Stimulated activated CD4-positive, alpha-beta T cell treated with anti-CD3 and anti-CD28 coated beads, Interleukin-4, amount 100 ng/mL, for 4 hours (primary cell): ENCODE data around the gene SLC6A20.
"Not testable (repeated sequence)": the region's sequence is repeated elsewhere in the genome, so short reads cannot be mapped to it uniquely, and the experiment has no call there.

ENCODE experiments used
- DNase-seq, 2 experiments: peaks; one replicate each; pipeline ENCODE4 v3.0.0-alpha.2; 2020

SLC6A20 gene

DNA sequence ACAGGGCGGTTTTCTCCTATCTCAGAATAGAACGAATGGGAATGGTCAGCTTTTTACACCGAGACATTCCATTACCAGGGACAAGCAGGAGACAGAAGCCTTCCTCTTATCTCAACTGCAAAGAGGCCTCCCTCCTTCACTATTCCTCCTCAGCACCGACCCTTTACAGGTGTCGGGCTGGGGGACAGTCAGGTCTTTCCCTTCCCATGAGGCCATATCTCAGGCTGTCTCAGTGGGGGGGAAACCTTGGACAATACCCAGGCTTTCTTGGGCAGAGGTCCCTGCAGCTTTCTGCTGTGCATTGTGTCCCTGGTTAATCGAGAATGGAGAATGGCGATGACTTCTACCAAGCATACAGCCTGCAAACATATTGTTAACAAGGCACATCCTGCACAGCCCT, 39.2 kb downstream of the SLC6A20 start:
- not testable (repeated sequence) for DNase-seq

DNA sequence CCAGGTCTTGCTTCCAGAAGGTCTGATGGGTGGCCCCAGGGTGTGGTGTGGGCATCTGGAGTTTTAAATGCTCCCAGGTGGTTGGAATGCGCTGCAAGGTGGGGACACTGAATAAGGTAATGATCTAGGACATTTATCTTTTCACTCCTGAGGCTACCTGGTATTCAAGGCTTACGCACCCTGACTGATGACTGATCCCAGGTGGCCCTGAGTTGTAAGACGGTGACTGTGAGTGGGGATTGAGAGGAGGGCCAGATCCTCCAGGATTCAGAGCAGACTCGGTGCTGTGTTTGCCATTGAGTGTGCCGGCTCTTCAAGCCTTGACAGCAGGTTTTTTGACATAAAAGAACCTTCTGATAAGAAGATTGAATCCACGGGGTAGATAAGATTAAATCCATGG, 40.3 kb downstream of the SLC6A20 start:
- DNase-seq: no peak

DNA sequence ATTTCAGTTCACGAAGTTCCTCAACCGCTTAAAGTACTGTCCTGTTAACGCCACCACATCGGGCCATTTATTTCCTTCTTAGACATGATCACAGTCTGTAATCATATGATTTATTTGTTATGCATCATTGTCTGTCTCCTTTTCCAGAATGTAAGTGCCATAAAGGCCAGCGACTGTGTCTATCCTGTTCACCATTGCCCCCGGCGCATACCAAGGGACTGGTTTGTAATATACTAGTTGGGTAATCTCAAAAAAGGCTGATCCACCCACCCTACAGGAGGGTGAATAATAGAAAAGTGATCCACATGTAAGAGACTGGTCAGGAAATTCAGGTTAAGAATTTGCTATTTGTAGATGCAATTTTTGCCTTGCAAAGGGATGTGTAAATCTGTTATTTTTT, 41.9 kb downstream of the SLC6A20 start:
- no peak for DNase-seq

DNA sequence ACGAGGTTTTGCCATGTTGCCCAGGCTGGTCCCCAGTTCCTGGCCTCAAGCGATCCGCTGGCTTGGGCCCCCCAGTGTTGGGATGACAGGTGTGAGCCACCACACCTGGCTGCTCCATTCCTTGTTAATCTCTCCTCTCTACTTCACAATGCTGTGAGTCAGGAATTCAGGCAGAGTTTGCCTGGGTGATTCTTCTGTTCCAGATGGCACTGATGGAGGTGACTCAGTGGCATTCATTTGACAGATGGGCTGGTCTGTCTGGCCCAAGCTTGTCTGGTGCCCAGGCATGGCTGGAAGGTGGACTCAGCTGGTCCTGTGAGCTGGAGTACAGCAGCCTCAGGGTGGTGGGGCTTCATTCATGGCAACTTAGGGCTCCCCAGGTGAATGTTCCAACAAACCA, 43.2 kb downstream of the SLC6A20 start:
- DNase-seq: no peak

DNA sequence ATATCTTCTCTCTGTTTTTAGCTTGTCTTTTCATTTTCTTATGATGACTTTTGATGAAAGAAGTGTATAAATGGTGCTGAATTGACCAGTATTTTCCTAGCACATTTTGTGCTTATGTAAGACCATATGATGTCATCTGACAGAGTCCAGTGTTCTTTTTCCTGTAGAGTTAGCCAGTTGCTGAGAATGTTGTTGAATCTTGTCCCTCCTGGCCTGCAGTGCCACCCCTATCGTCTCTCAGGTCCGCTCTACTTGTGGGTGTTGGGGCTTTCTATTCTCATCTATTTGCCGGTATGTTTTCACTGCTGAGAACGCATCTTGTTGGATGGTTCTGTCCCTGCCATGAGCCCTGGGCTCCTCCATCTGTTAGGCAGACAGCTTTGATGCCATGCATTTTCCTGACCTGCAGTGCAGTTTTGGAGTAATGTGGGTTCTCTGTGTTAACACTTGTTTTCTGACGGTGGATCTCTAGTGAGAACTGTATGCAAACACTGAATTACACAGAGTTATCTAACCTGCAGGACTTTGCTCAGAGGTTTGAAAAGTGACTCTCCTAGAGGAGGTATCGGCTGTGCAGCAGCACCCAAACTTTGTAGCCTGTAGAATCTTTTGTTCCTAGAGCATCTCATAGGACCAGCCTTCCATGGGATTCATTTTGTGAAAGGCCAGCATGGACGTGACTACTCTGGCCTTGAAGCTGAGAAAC, 44.6 kb downstream of the SLC6A20 start:
- DNase-seq: no peak

DNA sequence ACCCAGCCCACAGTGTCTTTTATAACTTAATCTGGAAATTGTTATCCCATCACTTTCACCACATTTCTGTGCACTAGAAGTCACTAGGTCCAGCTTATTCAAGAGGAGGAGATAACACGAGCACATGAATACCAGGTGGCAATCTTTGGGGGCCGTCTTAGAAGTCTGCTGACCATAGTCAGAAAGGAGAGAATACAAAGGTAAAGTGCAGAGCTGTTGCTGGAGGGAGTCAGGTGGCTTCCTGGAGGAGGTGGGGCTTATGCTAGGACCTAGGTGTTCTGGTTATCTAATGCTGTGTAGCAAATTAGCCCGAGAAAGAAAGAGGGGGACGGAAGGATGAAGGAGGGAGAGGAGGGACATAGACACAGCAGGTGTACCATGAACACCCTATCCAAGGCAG, 46.5 kb downstream of the SLC6A20 start:
- no peak for DNase-seq

DNA sequence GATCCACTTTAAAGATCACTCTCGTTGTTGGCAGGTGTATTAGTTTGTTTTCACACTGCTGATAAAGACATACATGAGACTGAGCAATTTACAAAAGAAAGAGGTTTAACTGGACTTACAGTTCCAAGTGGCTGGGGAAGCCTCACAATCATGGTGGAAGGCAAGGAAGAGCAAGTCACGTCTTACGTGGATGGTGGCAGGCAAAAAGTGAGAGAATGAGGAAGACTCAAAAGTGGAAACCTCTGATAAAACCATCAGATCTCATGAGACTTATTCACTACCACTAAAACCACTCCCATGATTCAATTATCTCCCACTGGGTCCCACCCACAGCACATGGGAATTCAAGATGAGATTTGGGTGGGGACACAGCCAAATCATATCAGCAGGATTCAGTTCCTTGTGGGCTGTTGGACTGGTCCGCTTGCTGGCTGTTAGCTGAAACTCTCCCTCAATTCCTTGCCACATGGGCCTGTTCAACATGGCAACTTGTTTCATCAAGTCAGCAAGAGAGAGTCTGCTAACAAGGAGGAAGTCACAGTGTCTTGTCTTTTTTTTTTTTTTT, 47.2 kb downstream of the SLC6A20 start:
- not testable (repeated sequence) for DNase-seq

DNA sequence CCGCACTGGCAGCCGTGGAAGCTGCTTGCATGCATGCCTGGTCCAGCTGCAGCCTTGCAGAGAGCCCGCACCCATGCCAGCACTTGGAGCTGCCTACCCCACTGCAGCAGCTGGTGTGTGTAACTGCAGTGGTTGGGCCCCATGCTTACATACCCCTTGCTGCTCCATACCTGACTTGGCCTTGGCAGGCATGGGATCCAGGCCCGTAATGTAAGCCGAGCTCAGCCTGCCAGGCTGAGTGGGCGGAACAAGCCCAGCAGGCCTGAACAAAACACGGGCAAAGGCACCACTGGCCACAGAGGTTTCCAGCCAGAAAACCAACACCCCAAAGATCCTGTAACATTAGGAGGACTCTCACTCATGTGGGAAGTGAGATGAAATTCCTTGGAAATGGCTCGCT, 48.3 kb downstream of the SLC6A20 start:
- DNase-seq: no peak

DNA sequence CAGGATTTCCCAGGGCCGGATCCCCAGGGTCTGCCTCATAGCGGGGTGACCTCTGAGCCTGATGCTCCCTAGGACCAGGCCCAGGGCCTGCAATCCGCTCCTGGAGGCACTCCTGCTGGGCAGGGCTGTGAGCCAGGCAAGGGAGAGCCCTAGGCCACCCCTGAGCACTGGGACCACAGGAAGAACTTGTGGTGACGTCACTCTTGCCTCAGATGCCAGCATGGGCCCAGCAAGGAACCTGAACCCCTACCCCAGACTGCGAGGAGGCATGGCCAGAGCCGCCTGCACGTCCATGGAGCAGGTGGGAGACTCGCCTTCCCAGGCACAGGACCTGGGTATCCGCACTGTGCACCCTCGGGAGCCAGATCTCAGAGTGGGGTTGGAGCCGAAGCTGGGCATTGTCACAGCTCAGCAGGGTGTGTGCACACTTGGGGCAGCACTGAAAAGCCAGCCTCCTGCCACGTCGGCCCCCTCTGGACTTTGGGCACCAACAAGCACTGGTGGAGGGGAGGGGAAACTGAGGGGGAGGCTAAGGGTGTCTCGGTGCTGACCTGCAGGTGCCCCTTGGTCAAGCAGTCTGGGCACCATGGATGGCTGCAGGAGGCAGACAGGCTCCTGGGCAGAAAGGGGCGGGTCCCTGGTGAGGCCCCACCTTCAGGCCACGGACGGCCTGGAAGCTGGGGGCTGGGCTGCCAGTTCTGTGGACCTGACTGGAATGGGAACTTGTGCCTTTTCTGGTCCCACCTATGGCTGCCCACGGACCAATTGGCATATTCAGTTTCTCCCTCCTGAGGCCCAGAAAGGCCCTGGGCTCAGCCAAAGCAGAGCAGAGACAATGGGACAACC, 49.3 kb downstream of the SLC6A20 start:
- DNase-seq: no peak

DNA sequence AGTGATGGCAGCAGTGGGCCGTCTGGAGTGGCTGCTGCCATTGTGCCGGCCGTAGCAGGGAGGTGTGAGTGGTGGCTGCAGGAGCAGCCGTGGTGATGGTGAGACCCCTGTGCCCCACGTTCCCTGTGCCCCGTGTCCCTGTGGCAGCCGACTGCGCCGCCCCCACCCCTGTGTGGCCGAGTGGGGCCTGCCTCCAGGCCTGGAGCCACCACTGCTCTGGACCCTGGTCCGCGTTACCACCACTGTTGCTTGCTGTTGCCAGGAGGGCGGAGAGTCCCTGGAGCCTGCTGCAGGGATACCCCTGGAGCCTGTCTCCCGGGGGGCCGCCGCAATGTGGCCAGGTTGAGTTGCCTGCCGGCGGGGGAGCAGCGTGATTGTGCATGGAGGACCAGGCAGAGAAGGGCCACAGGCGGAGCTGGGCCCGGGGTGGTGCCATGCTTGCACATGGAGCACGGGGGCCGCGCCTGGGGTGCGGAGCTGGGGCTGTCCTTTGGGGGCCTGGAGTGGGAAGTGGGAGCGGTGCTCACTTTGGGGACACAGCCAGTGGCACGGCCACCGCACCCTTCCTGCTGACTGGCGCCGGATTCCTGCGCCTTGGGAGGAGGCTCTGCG, 50.1 kb downstream of the SLC6A20 start:
- no peak for DNase-seq

DNA sequence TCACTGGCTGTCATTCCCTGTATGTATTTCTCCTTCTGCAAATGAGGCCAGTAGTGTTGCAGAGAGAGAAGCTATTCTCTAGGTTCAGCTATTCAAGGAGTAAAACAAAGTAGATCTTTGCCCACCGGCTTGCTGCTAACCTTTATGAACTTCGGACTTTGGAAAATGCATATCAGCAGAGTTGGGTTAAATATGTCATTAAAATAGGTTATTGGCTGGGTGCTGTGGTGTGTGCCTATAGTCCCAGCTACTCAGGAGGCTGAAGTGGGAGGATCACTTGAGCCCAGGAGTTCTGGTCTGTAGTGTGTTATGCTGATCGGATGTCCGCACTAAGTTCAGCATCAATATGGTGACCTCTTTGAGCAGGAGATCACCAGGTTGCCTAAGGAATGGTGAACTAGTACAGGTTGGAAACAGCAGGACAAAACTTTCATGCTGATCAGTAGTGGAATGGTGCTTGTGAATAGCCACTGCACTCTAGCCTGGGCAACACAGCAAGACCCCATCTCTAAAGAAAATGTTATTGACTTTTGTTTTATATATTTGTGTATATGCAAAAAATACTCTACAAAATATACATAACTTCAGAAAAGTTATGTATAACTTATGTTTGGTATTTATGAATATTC, 53.8 kb downstream of the SLC6A20 start:
- no peak for DNase-seq

DNA sequence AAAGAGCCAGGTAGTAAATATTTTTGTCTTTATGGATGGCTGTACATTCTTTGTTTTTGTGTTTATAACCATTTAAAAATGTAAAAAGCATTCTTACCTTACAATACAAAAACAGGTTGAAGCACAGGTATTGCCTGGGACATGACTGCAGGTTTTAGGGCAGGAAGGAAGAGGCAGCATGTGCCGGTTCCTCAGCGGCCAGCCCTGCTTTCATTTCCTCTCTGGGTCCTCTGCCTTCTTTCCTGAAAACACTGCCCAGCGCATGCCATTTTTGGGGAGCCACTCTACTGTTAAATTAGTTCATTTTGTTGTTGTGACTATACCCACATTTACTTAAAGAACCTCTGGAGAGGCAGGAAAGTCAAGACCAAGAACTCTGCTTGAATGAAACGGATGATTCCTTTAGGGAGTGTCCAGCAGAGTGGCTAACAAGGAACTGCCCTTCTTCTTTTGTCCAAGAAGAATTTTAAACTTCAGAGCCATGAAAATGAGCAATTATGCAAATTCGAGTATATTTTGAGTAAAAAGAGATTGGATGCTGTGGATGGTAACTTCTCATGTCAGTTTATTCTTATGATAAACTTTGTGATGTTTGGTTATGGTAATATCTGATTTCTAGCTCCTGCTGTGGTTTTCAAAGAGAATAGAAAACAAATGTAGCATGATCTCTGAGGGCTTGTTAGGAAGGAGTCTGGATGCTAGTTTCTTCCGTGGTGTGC, 54.4 kb downstream of the SLC6A20 start:
- DNase-seq: no peak

DNA sequence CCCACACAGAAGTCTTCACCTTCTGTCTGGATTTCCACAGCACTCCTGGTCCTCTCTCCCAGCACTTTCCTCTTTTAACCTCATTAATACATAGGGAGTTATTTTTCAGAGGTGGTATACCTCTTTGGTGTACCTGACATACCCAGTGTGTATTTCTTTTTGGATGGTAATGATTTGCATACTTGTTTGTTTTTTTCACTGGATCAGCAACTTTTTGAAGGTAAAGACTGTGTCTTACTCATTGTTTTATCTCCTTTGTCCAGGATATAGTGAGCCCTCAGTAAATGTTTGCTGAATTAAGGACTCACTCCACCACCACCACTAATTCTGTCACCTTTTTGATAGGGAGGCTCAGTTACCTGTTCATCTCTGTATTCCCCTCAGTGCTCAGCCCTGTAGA, 55.1 kb downstream of the SLC6A20 start:
- no peak for DNase-seq

DNA sequence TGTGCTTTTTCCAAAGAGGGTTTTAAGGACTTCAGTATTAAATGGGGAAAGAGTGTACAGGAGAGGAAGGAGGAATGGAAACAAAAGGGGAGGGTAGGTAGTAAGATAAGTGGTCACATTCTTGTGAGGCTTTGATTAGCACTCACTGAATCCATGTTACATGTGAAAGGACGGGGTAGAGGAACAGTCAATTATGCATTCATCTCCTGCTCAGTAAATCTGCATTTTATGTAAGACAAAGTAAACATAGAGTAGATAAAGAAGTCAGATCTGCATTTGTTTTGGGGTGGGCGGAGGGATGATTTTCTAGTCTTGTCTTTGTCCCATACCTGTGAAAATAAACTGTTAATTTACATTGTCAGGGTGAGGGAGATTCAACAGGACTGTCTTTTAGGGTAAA, 56.3 kb downstream of the SLC6A20 start:
- DNase-seq: no peak

DNA sequence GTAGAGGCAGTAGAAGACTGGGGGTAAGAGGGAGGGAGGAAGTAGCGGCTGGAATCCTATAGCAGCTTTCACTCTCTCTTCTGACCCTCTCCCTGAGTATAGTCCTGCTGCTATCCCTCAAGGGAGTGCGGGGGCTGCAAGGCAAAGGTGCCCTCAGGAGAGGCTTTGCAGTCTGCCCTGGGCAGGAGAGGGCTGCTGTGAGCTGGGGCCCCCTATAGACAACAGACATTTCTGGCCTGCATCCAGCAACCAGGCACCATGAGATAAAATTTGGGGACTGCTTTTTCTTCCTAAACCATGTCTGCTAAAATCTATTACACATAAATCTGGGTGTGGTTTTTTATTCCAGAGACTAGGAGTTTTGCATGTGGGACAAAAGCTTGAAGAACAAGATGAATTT, 59.1 kb downstream of the SLC6A20 start:
- no peak for DNase-seq

DNA sequence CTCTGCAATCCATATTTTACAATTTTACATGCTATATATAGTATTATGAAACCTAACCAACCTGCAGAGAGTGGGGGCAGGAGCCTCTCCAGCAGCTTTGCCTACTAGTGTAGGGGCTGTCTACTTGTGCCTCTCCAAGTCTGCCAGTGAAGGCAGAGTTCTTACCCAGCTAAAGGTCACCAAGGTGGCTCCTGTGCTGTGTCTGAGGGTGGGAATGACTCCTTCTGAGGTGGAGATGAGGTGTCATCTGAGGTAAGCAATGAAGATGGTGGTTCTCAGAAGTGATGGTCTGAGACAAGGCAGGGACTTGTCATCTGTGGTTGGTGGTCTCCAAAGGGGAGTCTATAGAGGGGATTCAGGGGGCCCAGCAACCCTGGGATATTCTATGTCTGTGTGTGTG, 59.6 kb downstream of the SLC6A20 start:
- no peak for DNase-seq

DNA sequence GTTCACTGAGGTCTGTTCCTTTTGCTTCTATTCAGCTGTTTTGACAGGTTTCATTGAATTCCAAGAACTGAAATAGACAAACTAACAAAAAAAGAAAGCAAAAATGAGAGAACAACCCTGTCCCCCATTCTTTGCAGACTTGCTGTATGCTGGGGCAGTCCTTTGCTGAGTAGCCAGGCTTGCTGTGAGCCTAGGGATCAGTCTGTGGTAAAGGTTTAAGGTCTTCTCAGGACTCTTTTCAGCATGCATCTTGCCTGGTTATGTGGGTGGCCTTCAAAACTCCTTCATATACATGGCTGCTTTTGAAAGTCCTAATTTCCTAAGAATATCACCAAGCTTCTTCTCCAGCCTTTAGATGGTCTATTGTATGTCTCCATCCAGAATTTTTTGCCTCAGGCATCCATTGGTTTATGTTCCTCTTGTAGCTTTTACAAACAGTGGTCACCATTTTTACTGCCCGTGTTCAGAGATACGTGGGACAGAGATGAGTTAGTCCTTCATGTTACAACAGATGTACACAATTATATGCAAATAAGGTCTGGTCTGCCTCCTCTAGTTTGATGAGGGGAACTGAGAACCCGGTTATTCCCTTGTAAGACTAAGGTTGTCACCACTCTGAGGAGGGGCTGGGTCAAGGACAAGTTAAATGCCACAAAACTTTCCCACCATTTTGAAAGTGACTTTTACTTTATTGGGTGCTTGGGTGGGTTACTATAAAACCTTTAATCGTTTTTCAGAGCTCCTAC, 65.8 kb downstream of the SLC6A20 start:
- DNase-seq: no peak

DNA sequence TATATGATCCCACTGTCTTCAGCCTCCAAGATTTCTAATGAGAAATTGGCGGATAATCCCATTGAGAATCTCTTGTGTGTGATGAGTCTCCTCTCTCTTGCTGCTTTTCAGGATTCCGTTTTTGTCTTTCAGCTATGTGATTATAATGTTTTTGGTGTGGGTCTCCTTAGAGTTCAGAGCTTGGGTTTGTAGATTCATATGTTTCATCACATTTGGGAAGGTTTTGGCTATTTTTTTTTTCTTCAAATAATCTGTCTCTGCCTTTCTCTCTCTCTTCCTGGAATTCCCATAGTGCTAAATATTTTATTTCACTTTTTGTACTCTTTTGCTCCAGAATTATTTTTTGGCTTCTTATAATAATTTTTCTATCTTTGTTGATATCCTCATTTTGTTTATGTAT, 66.7 kb downstream of the SLC6A20 start:
- DNase-seq: no peak

DNA sequence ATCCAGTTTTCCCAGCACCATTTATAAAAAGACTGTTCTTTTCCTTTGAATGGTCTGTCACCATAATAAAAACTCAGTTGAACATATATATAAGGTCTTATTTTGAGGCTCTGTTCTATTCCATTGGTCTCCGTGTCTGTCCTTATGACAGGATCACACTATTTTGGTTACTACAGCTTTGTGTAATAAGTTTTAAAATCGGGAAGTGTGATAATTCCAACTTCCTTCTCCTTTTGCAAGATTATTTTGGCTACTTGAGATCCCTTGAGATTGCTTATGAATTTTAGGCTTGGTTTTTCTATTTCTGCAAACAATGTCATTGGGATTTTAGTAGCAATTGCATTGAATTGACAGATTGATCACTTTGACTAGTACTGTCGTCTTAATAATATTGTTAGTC, 71.4 kb downstream of the SLC6A20 start:
- DNase-seq: no peak

DNA sequence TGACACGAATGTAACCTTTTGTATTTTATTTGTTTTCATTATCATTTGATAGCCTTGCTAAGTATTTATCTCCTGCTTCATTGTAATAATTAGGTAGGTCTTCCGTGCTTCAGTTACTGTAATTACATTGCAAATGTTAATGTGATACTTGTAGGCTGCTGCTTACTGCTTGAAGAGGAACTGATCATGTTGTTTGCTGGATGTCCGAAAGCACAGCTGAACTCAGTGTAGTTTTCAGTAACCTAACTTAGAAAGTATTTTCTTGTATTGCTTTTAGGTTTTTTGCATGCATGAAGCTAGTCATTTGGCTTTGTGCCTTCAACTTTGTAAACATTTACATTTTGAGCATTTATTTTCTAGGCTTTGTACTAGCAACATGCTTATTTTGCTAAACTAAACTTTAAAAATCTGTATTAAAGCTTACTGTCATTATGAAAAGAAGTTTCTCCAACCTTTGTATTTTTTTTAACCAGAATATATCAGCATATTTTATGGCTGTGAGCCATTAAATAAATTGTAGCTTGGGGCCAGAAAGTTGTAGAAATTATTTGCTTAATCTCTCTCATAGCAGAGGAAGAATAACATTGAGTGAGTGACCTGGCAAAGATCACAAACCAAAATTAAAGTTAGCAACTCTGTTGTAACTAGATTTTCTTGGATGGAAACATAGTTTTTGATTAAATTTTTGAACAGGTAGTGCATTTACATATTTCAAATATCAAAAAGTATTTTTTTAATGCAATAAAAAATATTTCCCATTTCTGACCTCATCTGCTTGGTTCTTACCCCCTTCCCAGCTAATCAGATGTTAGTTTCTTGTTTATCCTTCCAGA, 76.5 kb downstream of the SLC6A20 start:
- DNase-seq: no peak

DNA sequence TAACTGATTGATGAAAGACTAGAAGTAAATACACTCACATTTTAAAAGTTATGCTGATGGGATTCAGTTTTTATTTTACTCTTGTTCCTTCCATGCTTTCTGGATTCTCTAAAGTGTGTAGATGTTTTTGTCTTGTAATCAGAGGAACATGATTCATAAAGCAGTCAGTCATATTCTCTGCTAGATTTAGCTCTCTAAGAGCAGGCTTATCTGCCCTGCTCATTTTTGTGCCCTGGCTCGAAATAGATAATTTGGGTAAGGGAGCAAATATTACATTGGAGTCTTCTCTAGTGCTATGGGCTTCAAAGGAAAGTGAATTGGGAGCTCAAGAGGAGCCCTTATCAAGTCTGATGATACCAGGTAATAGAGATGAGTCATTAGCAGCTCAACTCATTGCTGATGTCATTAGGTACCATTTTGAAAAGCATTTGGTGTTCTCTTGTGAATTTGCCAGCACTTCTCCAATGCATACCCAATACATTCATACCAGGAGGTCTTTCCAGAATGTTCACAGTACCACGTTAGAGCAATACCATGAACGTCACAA, 79.5 kb downstream of the SLC6A20 start:
- DNase-seq: no peak
